GM21447 (cell line): ENCODE results near the gene S1PR5.
"Not testable (repeated sequence)": the region's sequence is repeated elsewhere in the genome, so short reads cannot be mapped to it uniquely, and the experiment has no call there.

ENCODE experiments used
- ATAC-seq: cut with Tn5 transposase; IDR thresholded peaks from one replicate; pipeline ENCODE4 v1.9.1; 2021; ENCODE audit not compliant: unreplicated experiment

Gene S1PR5

GRCh38 chr19:10544753-10545251, 27.6 kb upstream of the S1PR5 start:
- no peak for ATAC-seq

- ATAC-seq = peak; percentile 27
Measured at GRCh38 chr19:10544242-10544752, 27.1 kb upstream of the S1PR5 start.

DNA sequence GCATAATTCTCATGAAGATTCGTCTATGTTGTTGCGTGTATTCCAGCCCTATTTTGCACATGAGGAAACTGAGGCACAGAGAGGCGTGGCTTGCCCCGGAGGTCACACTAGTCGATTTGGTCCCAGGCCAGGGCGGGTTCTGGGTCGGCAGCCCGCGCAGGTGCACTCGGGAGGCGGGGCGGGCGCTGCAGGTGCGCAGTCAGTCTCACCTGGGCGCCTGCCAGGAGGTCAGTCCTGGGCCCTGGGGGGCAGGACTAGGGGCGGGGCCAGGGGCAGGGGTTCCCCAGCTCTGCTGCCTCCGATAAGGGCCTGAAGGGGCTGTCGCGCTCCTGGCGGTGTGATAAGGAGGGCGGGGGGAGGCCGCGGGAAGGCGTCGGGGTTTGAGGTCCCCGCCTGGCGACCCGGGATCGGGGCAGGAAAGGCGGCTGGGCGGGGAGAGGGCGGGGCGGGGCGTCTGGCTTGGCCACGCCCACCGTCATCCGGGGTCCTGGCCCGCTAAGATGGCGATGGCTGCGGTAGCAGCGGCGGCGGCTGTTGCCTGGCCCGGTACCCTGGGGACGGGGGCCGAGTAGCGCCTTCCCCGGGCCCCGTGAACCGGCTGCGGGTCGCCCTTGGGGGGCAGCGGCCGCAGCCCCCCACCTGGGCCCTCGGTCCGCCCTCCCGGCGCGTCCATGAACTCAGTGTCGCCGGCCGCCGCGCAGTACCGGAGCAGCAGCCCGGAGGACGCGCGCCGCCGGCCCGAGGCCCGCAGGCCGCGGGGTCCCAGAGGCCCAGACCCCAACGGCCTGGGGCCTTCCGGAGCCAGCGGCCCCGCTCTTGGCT, 26.4 kb upstream of the S1PR5 start, which contains the start of gene ATG4D:
TSS of gene ATG4D (plus strand) at position 485 of the 822 bp plus-strand sequence. CDS start at position 672, 187 bp downstream.
- peak; percentile 58 for ATAC-seq

DNA sequence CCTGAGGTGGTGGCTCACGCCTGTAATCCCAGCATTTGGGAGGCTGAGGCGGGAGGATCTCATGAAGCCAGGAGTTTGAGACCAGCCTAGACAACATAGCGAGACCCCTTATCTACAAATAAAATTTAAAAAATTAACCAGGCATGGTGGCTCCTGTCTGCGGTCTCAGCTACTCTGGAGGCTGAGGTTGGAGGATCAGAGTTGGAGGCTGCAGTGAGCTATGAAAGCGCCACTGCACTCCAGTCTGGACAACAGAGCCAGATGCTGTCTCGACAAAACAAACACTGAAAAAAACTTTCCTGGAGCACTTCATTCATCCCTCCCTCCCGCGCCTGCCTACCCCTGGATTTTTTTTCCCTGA, 25.8 kb upstream of the S1PR5 start:
- no peak for ATAC-seq

DNA sequence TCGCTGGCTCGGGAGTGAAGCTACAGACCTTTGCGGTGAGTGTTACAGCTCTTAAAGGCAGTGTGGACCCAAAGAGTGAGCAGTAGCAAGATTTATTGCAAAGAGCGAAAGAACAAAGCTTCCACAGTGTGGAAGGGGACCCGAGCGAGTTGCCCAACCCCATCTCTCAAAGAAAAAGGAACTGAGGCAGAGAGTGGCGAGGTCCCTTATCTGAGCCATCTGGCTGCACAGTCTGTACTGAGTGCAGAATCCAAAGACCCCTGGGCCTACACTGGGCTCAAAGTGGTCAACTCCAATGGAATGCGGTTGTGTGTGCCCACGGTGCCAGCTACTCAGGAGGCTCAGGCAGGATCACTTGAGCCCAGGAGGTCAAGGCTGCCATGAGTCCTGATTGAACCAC, 21.8 kb upstream of the S1PR5 start:
- not testable (repeated sequence) for ATAC-seq

- no peak for ATAC-seq
Measured at GRCh38 chr19:10538204-10538983, 21.1 kb upstream of the S1PR5 start.

DNA sequence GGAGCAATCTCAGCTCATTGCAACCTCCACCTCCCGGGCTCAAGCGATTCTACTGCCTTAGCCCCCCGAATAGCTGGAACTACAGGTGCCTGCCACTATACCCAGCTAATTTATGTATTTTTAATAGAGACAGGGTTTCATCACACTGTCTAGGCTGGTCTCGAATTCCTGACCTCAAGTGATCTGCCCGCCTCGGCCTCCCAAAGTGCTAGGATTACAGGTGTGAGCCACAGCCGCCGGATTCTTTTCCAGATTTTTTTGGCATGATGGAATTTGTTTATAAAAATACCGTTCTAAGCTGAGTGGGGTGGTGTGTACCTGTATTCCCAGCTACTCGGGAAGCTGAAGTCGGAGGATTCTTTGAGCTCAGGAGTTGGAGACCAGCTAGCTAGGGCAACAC, 20.4 kb upstream of the S1PR5 start:
- ATAC-seq = no peak

GRCh38 chr19:10535613-10536012, 18.4 kb upstream of the S1PR5 start:
- ATAC-seq = no peak

GRCh38 chr19:10533646-10534386, 16.6 kb upstream of the S1PR5 start:
- ATAC-seq = no peak

GRCh38 chr19:10532457-10532856, 15.2 kb upstream of the S1PR5 start:
- ATAC-seq = no peak

GRCh38 chr19:10526887-10527286, 9.6 kb upstream of the S1PR5 start:
- ATAC-seq = not testable (repeated sequence)

DNA sequence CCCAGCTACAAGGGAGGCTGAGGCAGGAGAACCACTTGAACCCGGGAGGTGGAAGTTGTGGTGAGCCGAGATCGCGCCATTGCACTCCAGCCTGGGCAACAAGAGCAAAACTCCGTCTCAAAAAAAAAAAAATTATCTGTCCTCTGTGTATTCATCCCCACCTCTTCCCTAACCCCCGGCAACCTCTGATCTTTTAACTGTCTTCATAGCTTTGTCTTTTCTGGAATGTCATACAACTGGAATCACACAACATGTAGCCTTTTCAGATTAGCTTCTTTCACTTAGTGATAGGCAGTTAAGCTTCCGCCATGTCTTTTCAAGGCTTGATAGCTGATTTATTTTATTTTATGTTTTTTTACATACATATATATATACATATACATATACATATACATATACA, 8.4 kb upstream of the S1PR5 start:
- ATAC-seq = no peak

GRCh38 chr19:10523135-10523636, 5.9 kb upstream of the S1PR5 start:
- ATAC-seq = no peak

DNA sequence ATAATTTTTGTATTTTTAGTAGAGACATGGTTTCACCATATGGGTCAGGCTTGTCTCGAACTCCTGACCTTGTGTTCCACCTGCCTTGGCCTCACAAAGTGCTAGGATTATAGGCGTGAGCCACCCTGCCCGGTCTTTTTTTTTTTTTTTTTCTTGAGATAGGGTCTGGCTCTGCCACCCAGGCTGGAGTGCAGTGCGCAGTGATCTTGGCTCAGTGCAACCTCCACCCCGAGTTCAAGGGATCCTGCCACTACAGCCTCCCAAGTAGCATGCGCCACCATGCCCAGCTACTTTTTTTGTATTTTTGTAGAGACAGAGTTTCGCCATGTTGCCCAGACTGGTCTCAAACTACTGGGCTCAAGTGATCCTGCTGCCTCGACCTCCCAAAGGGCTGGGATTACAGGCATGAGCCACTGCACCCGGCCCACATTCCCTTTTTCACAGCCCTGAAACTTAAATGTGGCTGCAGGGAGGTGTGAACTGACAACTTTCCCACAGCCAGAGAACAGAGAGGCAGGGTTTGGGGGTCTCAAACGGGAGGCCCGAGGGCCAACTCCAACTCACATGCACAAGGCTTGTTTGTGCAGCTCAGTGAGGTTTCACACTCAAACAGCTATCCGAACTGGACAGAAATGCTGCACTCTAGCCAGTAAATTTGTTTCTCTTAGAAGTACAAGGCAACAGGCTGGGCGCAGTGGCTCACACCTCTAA, 4.4 kb upstream of the S1PR5 start:
- no peak for ATAC-seq

DNA sequence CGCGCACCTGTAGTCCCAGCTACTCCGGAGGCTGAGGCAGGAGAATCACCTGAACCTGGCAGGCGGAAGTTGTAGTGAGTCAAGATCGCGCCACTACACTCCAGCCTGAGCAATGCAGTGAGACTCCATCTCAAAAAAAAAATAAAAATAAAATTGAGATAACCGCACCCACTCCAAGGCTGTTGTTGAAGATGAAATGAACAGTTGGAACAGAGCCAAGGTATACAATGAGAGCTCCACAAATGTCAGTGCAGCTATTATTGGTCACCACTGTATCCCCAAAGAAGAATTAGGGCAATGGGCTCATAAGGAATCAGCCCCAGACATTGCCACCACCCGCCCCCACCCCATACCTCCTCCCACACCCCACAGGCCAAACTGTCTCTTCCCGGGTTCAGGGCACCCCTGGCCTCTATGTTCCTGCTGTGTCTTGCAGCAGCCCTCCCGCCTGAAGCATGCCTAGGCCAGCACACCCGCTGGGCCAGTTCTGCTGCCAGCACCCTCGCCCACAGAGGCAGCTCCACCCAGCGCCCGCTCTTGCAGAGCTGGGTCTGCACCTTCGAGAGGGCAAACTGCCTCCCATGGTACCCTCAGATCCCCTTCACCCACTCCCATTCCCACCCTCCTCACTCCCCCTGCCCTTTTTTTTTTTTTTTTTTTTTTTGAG, 3.5 kb upstream of the S1PR5 start:
- no peak for ATAC-seq

DNA sequence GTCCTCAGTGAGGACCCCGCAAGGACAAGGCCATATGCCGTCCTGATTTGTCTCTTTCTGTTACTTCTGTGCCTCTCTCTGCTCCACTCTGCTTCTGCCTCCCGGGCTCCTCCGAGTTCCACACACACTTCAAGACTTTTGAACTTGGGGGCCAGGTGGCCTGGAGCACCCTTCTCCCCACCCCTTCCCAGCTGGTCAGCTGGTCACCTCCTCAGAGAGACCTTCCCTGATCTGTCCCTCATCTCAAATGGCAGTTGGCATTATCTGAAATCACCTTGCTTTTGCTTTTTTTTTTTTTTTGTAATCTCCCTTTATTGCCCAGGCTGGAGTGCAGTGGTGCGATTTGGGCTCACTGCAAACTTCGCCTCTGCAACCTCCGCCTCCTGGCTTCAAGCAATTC, 2.2 kb upstream of the S1PR5 start:
- ATAC-seq = no peak

DNA sequence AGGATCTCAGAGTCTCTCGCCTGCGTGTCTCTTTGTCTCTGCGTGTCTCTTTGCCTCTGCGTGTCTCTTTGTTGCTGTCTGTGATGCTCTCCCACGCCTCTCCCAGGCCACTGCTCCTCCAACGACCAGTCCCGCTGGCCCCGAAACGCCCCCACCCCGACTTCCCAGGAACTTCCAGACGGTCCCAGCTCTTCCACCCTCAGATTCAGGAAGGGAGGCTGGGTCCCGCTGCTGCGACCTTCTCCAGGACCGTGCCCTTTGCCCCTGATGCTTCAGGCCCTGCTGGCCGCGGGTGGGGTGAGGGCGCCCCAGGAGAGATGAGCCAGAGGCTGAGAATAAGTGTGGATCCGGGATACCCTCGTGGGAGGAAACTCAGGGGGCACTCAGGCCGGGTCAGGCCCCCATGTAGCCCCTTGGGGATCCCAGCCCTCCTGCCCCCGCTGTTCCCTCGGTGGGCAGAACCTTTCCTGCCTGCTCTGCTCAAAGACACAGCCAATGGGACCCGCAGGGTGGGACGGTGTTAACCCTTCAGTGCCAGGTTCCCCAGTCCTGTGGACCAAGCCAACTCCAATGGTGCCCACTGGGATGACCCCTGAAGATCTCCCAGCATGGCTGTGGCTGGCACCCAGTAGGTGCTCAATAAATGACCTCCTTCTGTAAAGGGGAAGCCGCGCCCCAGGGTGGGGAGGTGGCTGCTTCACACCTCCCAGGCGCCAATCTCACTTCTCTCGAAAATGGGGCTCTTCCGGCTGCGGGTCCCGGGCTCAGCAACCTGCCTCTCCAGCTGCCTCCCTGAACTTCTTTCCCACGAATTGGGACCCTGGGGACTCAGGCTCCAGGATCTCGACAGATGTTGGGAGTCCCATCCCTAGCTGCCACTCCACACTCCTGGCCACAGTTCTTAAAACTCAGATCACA, 1.5 kb upstream of the S1PR5 start:
- no peak for ATAC-seq

DNA sequence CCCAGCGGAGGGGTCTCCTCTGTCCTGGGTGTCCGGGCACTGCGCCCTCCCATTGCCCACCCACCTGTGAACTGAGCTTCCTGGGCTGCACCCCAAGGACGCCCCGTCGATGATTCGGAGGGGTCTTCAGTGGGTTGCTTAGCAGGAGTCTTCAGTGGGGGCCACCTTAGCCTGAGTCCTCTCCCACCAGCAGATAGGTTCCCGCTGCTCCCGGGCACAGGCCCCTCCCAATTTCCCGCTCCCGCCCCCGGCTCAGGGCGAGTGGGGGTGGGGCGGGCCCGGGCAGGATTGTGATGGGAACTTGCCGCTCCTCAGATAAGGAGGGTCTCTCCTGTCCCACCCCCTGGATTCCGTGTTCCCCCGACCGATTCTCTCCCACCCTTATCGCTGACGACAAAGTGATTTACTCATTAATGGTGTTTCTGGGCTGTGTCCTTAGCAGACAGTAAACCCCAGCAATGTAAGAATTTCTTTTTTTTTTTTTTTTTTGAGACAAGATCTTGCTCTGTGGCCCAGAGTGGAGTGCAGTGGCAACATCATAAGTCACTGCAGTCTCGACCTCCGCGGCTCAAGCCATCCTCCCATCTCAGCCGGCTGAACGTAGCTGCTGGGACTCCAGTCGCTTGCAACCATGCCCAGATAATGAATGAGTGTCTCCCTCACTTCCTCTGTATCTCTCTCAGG, 655 bp upstream of the S1PR5 start:
- no peak for ATAC-seq
